Adrenal gland (tissue), 5 donors: Measurements from ENCODE around the gene STIL.

Source experiments
- CTCF ChIP-seq, 6 experiments: fragments of 450-650 bp in 4 of 6; fragments of 200-600 bp in 2 of 6; sonication (generic) in 1 of 6; IDR thresholded peaks; 1 replicate in 5 of 6; 2 replicates in 1 of 6; pipeline versions ENCODE4 v1.5.1 to v1.8.0; 2016 to 2021; ENCODE audit warnings: antibody characterized with exemption in 6 of 6, mild to moderate bottlenecking in 2 of 6, moderate library complexity in 1 of 6
- POLR2A ChIP-seq, 2 donors: fragments of 450-650 bp; IDR thresholded peaks; one replicate each; pipeline ENCODE4 v1.6.1; 2017; ENCODE audit warnings: antibody characterized with exemption in 2 of 2, mild to moderate bottlenecking in 2 of 2, moderate library complexity in 1 of 2
- donor health status: DM: no; HTN: no; CAD: no.

GRCh38 chr1:47223921-47224675, 89.8 kb downstream of the STIL start:
- TF ChIP-seq CTCF (IDR thresholded peaks at IDR 0.05) (no peak), POLR2A (IDR thresholded peaks at IDR 0.05) (no peak)
